SU-DHL-6 (cell line): Measurements from ENCODE around the gene PM20D1.

Experiments
- H2AFZ ChIP-seq: fragments of 200-600 bp; sonication (generic); 2 replicates; pipeline ENCODE4 v1.6.1; 2014; ENCODE audit warnings: low read depth, mild to moderate bottlenecking, moderate library complexity, mixed read lengths, antibody characterized with exemption, low read length; ENCODE audit not compliant: severe bottlenecking
- H3F3A ChIP-seq: fragments of 200-600 bp; shearing (Covaris generic); 2 replicates; pipeline ENCODE4 v1.6.0; 2016; ENCODE audit warnings: antibody characterized with exemption, mild to moderate bottlenecking; ENCODE audit not compliant: insufficient read depth
- H3K27ac ChIP-seq: fragments of 200-600 bp; sonication (generic); 2 replicates; pipeline ENCODE4 v1.5.1; 2016; ENCODE audit warnings: low read depth, mild to moderate bottlenecking, low read length, moderate library complexity, mixed read lengths
- H3K27me3 ChIP-seq: fragments of 200-600 bp; sonication (generic), shearing (Covaris generic); 2 replicates; pipeline ENCODE4 v1.6.0; 2014; ENCODE audit warnings: mild to moderate bottlenecking, low read length
- H3K36me3 ChIP-seq: fragments of 200-600 bp; sonication (generic); 2 replicates; pipeline ENCODE4 v1.6.1; 2014; ENCODE audit warnings: mild to moderate bottlenecking, low read length, mixed read lengths
- H3K4me2 ChIP-seq: fragments of 300-600, 200-600 bp; shearing (Covaris generic), sonication (generic); 2 replicates; pipeline ENCODE4 v1.6.0; 2014; ENCODE audit warnings: low read length, low read depth, mild to moderate bottlenecking; ENCODE audit not compliant: poor library complexity, severe bottlenecking
- H3K4me3 ChIP-seq: fragments of 200-600 bp; sonication (generic); 2 replicates; pipeline ENCODE4 v1.5.1; 2014; ENCODE audit warnings: antibody characterized with exemption, low read length, mild to moderate bottlenecking, mixed read lengths; ENCODE audit not compliant: insufficient read depth, poor library complexity, severe bottlenecking
- H3K79me2 ChIP-seq: fragments of 200-600 bp; sonication (generic); 2 replicates; pipeline ENCODE4 v1.6.1; 2014; ENCODE audit warnings: mild to moderate bottlenecking, low read length, moderate library complexity; ENCODE audit not compliant: insufficient read depth
- H3K9ac ChIP-seq: fragments of 200-600 bp; sonication (generic); 2 replicates; pipeline ENCODE4 v1.7.0; 2014; ENCODE audit warnings: mild to moderate bottlenecking, low read length
- H3K9me2 ChIP-seq: fragments of 200-600 bp; sonication (generic); replicated peaks from 2 replicates; pipeline ENCODE4 v1.6.1; 2014; ENCODE audit warnings: low read length; ENCODE audit not compliant: insufficient read depth
- H3K9me3 ChIP-seq: fragments of 200-600 bp; sonication (generic); 2 replicates; pipeline ENCODE4 v1.6.1; 2014; ENCODE audit warnings: low read length, mixed read lengths; ENCODE audit not compliant: insufficient read depth
- H4K20me1 ChIP-seq: fragments of 200-600 bp; sonication (generic); 2 replicates; pipeline ENCODE4 v1.6.1; 2014; ENCODE audit warnings: low read depth, mild to moderate bottlenecking, antibody characterized with exemption, low read length, moderate library complexity, mixed read lengths
- EZH2phosphoT487 ChIP-seq: fragments of 200-600 bp; sonication (generic), shearing (Covaris generic); conservative IDR thresholded peaks from 2 replicates; pipeline ENCODE4 v1.6.1; 2018; ENCODE audit warnings: mild to moderate bottlenecking, antibody characterized with exemption, low read length, moderate library complexity, mixed read lengths
- TF ChIP-seq, protein P1 (sequence below): fragments of 200-600 bp; sonication (generic); IDR thresholded peaks from one replicate; pipeline ENCODE4 v1.5.1; 2017; ENCODE audit warnings: antibody characterized with exemption, mild to moderate bottlenecking, low read length, moderate library complexity; ENCODE audit not compliant: insufficient read depth, poor library complexity, severe bottlenecking

PM20D1 gene

DNA sequence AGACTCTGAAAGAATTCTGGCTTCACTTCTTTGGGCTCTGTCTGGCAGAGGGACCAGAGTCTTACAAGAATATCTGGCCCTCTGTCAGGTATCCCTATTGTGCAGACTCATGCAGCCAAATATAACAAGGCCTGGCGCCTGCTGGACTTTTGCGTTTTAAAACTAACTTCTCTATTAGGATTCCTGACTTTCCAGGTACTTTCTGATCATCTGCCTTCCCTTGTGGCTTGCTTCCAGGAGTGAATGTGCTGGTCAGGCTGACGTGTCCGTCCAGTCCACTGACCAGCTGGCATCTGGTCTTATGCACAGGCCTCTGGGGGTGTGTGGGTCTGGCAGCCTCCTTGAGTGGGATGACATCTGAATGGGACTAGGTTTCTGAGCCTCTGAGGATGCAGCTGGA, 66.0 kb downstream of the PM20D1 start:
- H3K4me3 ChIP-seq: no peak overlapping the region
- no peak overlapping the region for H3K27ac ChIP-seq
- no peaks in the 10 kb centered on the region for H3K9me2 ChIP-seq
- H3K9ac ChIP-seq: no peak overlapping the region
- H3K9me3 ChIP-seq: no peaks in the 10 kb centered on the region
- H3K79me2 ChIP-seq: no peaks in the 10 kb centered on the region
- no peak overlapping the region for H2AFZ ChIP-seq
- no peaks in the 10 kb centered on the region for H3F3A ChIP-seq
- H3K36me3 ChIP-seq: no peaks in the 10 kb centered on the region
- no peaks in the 10 kb centered on the region for H4K20me1 ChIP-seq
- no peaks in the 10 kb centered on the region for H3K27me3 ChIP-seq
- H3K4me2 ChIP-seq: no peak overlapping the region
- no peak for TF ChIP-seq EZH2phosphoT487
- TF ChIP-seq, protein P1, sequence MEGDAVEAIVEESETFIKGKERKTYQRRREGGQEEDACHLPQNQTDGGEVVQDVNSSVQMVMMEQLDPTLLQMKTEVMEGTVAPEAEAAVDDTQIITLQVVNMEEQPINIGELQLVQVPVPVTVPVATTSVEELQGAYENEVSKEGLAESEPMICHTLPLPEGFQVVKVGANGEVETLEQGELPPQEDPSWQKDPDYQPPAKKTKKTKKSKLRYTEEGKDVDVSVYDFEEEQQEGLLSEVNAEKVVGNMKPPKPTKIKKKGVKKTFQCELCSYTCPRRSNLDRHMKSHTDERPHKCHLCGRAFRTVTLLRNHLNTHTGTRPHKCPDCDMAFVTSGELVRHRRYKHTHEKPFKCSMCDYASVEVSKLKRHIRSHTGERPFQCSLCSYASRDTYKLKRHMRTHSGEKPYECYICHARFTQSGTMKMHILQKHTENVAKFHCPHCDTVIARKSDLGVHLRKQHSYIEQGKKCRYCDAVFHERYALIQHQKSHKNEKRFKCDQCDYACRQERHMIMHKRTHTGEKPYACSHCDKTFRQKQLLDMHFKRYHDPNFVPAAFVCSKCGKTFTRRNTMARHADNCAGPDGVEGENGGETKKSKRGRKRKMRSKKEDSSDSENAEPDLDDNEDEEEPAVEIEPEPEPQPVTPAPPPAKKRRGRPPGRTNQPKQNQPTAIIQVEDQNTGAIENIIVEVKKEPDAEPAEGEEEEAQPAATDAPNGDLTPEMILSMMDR: no peak

DNA sequence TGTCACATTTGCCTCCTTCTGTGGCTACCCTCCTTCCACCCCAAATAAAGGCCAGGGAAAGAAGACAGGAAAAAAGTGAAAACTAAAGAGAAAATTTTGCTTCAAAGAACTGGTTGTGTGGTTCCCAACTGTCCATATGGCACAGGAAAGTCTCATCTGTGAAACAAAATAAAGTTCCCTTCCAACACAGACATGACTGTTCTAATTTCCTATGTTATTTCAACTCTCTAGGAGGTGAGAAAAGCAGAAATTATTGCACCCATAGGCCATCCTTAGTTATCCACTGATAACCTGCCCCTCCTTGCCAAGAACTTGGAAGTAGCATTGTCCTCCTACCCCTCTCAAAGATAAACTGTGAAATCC, 66.5 kb downstream of the PM20D1 start:
- Histone ChIP-seq H3K27ac (no peak overlapping the region), H3K4me3 (no peak overlapping the region), H2AFZ (no peak overlapping the region), H3K79me2 (no peaks in the 10 kb centered on the region), H3K9me3 (no peaks in the 10 kb centered on the region), H3F3A (no peaks in the 10 kb centered on the region), H4K20me1 (no peaks in the 10 kb centered on the region), H3K36me3 (no peaks in the 10 kb centered on the region), H3K9ac (no peak overlapping the region), H3K9me2 (no peaks in the 10 kb centered on the region), H3K27me3 (no peaks in the 10 kb centered on the region), H3K4me2 (no peak overlapping the region)
- TF ChIP-seq, protein P1: no peak
- no peak for TF ChIP-seq EZH2phosphoT487

GRCh38 chr1:205782627-205783432, 67.1 kb downstream of the PM20D1 start:
- H3K4me2 ChIP-seq: no peak overlapping the region
- no peaks in the 10 kb centered on the region for H4K20me1 ChIP-seq
- no peak overlapping the region for H3K9ac ChIP-seq
- H3K9me3 ChIP-seq: no peaks in the 10 kb centered on the region
- no peak overlapping the region for H2AFZ ChIP-seq
- no peaks in the 10 kb centered on the region for H3K27me3 ChIP-seq
- no peak for TF ChIP-seq EZH2phosphoT487
- TF ChIP-seq, protein P1: no peak
- no peaks in the 10 kb centered on the region for H3K36me3 ChIP-seq
- H3K79me2 ChIP-seq: no peaks in the 10 kb centered on the region
- H3K4me3 ChIP-seq: no peak overlapping the region
- no peaks in the 10 kb centered on the region for H3K9me2 ChIP-seq
- H3K27ac ChIP-seq: no peak overlapping the region
- H3F3A ChIP-seq: no peaks in the 10 kb centered on the region
